ENCODE data around the gene RENBP. TPM values are rescaled to one million over a fixed set of nuclear protein-coding genes. Genes with fewer than 3 reads are reported as not detected.

RENBP gene
- total RNA-seq, 4 donors from 2014 or later, result 0.45 to 7.6 (median 3.1) TPM; not detected in 1

GRCh38 chrX:153903238-153903980 lies 41.0 kb downstream of the RENBP start:
- H3K36me3 ChIP-seq, result no peaks in the 10 kb centered on the region
- intact Hi-C loops (cut with DNase I), result no loop called here
- H3K9me3 ChIP-seq, result no peaks in the 10 kb centered on the region
- TF ChIP-seq CTCF (IDR thresholded peaks at IDR 0.05), result no peak
- TF ChIP-seq POLR2A (IDR thresholded peaks at IDR 0.05), result no peak
- WGBS, 2 donors, result 56 to 60% methylated on average over 6 to 9 of the region's 18 CpGs
- peaks cover 0 to 40% (median 0%) of the 10 kb centered on the region in 3 donors for H3K4me1 ChIP-seq
- no peaks in the 10 kb centered on the region for H3K27me3 ChIP-seq
- H3K27ac ChIP-seq, result peak overlapping the region in 3 of 4 donors; percentile 16 to 70 (median 59)
- DNase-seq, result no peak
- peak overlapping the region in 1 of 4 donors; percentile 43 for H3K4me3 ChIP-seq

- Histone ChIP-seq H3K4me3 (no peak overlapping the region), H3K9me3 (no peaks in the 10 kb centered on the region), H3K4me1 (peaks cover 0 to 40% (median 0%) of the 10 kb centered on the region in 3 donors), H3K27me3 (no peaks in the 10 kb centered on the region), H3K36me3 (no peaks in the 10 kb centered on the region), H3K27ac (no peak overlapping the region)
- WGBS, 2 donors, result no CpG with 5 or more reads among the region's 10 CpGs
- no peak for DNase-seq
- intact Hi-C loops (cut with DNase I), result no loop called here
- TF ChIP-seq POLR2A (IDR thresholded peaks at IDR 0.05) (no peak), CTCF (IDR thresholded peaks at IDR 0.05) (no peak)
These were observed 42.1 kb downstream of the RENBP start for GRCh38 chrX:153902385-153902784.

- no peaks in the 10 kb centered on the region for H3K27me3 ChIP-seq
- H3K27ac ChIP-seq, result no peak overlapping the region
- intact Hi-C loops (cut with DNase I), result no loop called here
- 60 to 66% methylated on average over 8 of the region's 8 CpGs for WGBS, 2 donors
- H3K4me1 ChIP-seq, result peaks cover 0 to 40% (median 0%) of the 10 kb centered on the region in 3 donors
- TF ChIP-seq CTCF (IDR thresholded peaks at IDR 0.05) (no peak), POLR2A (IDR thresholded peaks at IDR 0.05) (no peak)
- DNase-seq, result no peak
- H3K9me3 ChIP-seq, result no peaks in the 10 kb centered on the region
- no peak overlapping the region for H3K4me3 ChIP-seq
- H3K36me3 ChIP-seq, result no peaks in the 10 kb centered on the region
These were observed 42.7 kb downstream of the RENBP start for GRCh38 chrX:153901753-153902140.

GRCh38 chrX:153900831-153901752 lies 43.4 kb downstream of the RENBP start:
- DNase-seq, result no peak
- H3K9me3 ChIP-seq, result no peaks in the 10 kb centered on the region
- 19 to 57% methylated on average over 20 to 24 of the region's 26 CpGs for WGBS, 2 donors
- TF ChIP-seq POLR2A (IDR thresholded peaks at IDR 0.05), result no peak
- no peak for TF ChIP-seq CTCF (IDR thresholded peaks at IDR 0.05)
- no peaks in the 10 kb centered on the region for H3K36me3 ChIP-seq
- peaks cover 0 to 40% (median 0%) of the 10 kb centered on the region in 3 donors for H3K4me1 ChIP-seq
- peak overlapping the region in 1 of 4 donors; percentile 21 for H3K27ac ChIP-seq
- H3K4me3 ChIP-seq, result no peak overlapping the region
- intact Hi-C loops (cut with DNase I), result no loop called here
- H3K27me3 ChIP-seq, result no peaks in the 10 kb centered on the region

- no peaks in the 10 kb centered on the region for H3K27me3 ChIP-seq
- H3K36me3 ChIP-seq, result no peaks in the 10 kb centered on the region
- DNase-seq, result no peak
- no peaks in the 10 kb centered on the region for H3K9me3 ChIP-seq
- peaks cover 0 to 20% (median 0%) of the 10 kb centered on the region in 3 donors for H3K4me1 ChIP-seq
- H3K27ac ChIP-seq, result no peak overlapping the region
- TF ChIP-seq CTCF (IDR thresholded peaks at IDR 0.05), result no peak
- no peak for TF ChIP-seq POLR2A (IDR thresholded peaks at IDR 0.05)
- intact Hi-C loops (cut with DNase I), result no loop called here
- H3K4me3 ChIP-seq, result no peak overlapping the region
These were observed 46.5 kb downstream of the RENBP start for GRCh38 chrX:153897899-153898298.
